HG02588 (cell line): ENCODE results near the gene ABHD13.
"Not testable (repeated sequence)": the region's sequence is repeated elsewhere in the genome, so short reads cannot be mapped to it uniquely, and the experiment has no call there.

ENCODE experiments used
- ATAC-seq: cut with Tn5 transposase; IDR thresholded peaks from one replicate; pipeline ENCODE4 v1.9.1; 2021; ENCODE audit warnings: mild to moderate bottlenecking, moderate library complexity; ENCODE audit not compliant: unreplicated experiment

ABHD13 gene

DNA sequence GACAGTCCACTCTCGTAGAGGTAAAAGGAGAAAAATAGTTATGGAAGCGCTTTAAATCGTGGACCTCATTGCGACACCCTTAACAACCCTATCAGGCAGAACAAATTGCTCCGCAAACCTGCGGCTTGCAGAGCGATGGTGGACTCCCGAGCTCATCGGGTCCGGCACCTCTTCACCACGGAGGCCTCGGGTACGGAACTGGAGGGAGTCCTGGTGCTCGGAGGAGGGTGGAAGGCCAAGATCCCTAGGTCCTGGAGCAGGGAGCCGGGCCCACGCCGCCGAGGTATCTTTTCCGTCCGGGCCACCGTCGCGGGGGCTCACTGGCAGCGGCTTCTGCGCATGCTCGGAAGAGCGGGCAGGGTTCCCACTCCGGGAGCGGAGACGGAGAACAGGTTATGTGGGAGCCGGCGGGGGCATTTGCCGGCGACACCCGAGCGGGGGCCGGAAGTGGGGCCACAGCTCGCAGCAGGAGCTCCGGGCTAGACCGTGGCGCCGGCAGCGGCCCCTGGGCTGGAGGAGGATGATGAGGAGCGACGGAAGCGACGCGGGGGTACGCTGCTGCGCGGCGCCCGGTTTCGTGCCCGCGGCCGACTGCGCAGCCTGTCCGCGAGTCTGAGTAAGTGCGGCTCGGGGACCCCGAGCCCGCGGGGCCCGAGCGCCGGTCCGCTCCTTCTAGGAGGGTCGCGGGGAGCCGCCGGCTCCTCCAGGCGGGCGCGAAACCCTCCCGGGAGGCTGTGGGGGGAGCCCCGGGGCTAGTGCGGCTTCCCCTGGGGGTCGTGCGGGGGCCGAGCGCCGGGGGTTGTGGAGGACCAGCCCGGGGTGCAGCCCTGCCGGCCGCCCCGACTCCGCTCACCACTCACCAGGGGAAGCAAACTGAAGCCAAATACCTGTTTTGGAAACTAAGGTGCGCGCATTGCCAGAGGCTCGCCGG lies at the start of gene ABHD13:
TSS of gene ABHD13 (plus strand) at position 349 of the 931 bp plus-strand sequence. CDS start 10,827 bp downstream, outside the sequence.
- ATAC-seq: peak; percentile 76

DNA sequence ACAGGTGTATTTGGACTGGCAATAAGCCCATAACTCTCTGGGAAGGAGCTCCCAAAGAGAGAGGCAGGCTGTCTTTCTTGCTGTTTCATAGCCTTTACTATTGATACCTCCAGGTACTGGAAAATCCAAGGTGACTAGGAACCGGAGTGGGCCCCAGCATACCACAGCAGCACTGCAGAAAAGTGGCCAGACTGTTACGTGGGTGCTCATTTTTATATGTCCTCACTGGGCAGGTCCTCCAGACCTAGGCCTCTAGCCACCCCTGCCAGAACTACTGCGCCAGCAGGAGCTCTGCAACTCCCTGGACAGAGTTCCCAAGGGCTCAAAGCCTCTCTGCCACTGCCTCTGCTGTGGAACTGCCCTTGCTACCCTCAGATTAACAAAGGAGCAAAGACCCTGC lies 49.3 kb upstream of the ABHD13 start:
- ATAC-seq: no peak

DNA sequence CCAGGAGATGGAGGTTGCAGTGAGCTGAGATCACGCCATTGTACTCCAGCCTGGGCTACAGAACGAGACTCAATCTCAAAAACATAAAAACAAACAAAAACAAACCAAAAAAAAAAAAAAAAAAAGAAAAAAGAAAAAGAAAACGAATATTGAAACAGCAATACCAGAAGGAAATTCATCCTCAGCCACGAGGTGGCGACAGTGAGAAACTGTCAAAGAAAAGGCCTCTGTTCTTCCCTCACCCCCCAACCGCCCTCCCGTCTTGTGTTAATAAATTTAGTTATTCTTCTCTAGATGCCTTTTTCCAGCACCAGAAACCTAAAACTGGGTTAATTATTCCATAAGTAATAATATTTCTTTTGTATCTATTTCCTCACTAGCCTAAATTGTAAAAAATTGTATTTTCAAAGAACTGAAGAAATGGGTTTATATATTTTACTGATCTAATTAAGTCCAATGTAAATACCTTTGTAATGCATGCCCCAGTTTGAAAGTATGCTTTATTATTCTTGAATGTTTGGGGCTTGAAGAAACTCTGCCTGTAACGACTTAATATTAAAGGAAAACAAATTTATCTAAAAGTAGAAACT lies 41.4 kb upstream of the ABHD13 start:
- peak; percentile 53 for ATAC-seq

DNA sequence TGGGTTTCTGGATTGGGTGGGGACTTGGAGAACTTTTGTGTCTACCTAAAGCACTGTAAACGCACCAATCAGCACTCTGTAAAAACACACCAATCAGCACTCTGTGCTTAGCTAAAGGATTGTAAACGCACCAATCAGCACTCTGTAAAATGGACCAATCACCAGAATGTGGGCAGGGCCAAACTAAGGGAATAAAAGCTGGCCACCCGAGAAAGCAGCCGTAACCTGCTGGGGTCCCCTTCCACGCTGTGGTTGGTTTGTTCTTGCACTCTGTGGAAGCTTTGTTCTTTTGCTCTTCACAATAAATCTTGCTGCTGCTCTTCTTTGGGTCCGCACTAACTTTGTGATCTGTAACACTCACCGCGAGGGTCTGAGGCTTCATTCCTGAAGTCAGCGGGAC lies 40.1 kb upstream of the ABHD13 start:
- no peak for ATAC-seq

DNA sequence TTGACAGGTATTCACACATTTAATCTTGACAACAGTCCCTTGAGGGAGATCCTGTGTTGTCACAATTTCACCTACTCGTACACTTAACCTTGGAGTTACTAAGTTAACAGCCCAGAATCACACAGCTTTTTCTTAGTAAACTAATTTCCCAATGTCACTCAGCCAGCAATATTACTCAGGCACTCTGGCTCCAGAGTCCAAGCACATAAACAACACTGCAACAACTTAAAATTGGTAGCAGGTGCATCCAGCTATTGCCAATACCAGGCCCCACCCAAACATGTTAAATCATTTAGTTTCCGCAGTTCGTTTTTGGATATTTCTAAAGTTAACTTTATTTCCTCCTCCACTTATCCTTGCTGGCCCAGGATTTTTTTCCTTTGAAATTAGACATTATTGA lies 35.5 kb upstream of the ABHD13 start:
- ATAC-seq: no peak

DNA sequence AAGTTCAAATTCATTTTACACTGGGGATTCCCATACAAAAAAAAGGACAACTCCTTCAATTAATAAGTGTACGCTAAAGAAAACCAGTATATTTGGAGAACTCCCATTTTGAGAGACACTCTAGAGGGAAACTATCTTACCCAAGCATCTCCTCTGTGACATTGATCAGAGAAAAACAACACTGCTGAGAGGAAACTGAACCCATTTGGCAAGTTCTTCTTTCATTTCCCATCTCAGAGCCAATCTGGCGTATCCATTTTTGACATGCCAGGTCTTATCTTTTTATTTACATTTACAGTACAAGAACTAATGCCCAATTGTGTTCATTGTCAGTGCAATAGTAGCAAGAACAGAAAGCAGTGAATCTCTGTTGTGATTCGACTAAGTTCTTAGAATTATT lies 33.0 kb upstream of the ABHD13 start:
- ATAC-seq: no peak

DNA sequence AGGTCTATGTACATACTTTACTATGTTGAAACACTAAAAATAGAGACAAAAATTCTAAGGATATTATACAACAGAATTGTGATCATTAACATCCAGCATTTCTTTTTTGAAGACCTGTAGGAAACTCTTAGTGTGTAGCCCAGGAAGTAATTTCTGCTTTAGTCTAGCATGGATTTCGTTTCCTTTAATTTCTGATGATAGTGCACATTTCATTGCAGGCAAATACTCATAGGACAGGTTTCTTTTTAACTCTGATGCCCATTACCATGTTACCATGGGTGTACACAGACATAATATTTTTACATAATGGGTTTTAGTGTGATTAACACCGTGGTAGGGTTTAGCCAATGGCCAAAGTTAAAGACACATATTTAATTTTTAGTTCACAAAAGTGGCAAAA lies 29.9 kb upstream of the ABHD13 start:
- no peak for ATAC-seq

DNA sequence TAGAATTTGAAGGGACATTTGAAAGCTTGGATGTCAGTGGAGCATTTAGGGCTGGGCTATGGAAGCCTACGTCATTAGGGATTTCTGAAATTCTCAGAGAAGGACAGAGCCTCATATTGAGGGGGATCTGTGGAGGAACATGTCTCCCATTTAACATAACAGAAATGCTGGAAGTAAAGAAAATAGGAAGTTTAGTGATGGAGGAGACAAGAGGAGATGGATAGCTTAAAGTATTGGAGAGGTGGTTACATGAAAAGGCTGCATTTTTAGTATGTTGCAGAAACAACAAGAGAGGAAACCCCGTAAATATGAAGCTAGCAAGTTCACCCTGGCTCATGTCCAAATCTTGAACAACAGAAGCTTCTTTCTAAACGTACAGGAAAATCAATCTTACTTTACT lies 27.3 kb upstream of the ABHD13 start:
- no peak for ATAC-seq

DNA sequence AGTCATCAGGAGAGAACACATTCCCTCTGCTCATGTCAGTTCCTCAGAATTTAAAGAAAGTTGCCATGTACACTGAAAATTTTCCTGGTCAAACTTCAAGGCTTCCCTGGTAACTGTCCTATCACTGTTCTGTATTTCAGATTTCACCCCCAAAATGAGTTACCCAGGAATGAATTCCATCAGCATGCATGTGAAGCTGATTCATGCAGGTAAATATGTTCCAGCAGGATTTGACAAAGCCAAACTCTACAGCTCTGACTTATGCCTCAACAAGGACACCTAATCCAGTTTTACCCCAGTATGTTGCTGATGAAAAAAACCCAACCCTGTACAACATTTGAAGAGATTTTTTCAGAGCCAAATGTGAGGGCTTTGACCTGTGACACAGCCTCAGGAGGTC lies 24.4 kb upstream of the ABHD13 start:
- ATAC-seq: no peak

DNA sequence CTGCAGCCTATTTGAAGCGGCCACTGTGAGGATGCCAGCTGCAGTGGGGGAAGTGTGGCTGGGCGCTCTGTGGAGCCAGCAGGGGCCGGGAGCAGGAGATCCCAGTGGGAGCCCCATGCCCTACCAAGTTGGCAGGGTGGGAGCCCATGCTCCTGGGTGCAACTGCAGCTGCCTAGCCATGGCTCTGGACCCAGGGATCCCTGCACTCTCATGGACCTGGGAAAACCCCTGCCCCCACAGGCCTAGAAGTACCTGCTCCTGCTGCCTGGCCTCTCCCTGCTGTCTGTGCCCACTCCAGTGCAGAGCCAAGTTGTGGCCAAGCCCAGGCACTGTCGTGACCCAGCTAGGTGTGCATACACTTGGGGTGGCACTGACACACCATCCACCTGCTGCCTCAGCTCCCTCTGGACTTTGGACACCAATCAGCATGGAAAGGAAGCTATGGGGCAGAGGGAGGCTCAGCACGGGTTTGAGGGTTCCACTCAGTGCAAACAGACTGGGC lies 23.7 kb upstream of the ABHD13 start:
- no peak for ATAC-seq

DNA sequence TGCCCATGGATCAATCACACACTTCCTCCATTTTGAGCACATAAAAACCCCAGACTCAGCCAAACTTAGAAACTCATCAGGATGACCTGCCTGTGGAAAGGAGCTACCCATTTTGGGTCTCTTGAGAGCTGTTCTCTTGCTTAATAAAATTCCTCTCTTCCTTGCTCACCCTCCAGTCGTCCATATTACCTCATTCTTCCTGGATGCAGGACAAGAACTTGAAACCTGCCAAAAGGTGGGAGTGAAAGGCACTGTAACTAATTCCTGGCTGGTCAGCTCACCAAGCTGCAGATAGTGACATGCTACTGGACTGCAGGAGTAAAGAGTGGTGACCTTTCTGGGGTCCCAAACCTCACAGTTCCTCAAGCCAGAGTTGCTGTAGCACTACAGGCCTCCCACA lies 23.0 kb upstream of the ABHD13 start:
- ATAC-seq: no peak

DNA sequence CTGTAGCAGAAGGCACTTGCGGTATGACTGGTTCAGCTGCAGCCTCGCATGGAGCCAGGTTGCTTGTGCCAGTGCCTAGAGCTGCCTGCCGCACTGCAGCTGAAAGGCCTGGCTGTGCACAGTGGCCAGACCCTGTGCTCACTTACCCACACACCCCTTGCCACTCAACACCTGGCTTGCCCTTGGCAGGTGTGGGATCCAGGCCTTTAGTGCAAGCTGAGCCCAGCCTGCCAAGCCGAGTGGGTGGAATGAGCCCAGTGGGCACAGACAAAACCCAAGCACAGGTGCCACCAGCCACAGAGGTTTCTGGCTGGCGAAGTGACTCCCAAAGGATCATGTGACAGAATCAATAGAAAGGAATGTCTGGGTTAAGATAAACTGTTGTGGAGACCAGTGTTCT lies 22.3 kb upstream of the ABHD13 start:
- ATAC-seq: no peak

DNA sequence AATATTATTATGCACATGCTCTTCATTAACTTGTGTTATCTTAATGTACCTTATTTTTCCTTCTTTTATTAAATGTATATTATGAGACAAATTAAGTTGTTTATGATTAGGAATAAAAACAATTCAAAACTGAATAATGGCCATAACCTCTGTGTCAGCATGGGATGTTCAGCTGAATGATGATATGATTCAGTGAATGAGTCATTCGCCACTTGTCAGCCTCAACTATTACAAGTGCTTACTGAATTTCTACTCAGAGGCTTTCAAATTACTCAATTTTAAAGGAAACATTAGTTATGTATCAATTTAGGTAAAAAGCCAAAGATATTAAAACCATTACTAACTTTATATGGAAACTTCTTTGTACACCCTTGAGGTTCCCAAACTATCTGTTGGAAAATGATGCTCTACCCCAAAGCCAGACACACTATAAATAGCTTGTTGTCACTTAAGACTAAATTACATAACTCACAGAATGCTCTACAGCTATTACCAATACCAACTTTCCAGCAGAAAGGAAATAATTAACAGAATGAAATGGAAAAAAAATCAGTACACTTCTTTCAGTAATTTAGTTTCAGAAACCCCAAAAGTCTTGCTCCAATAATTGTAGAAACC lies 17.3 kb upstream of the ABHD13 start:
- no peak for ATAC-seq

DNA sequence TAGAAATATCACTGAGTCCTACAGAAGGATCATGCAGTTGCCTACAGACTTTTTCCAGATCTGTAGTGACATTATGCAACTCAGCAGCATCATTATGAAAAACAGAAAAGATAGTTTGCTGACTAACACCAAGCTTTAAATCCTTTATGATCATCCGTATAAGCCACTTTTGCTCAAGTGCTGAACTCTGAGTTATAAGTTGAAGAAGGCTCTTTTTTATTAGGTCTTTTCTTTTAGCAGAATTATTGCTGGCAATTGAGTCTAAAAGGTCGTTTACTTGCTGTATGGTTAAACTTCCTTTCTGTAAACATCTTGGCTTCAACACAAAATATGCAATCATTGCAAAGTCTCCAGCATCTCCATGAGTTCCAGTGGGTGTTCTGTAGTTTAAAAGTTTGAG lies 7.6 kb upstream of the ABHD13 start:
- no peak for ATAC-seq

DNA sequence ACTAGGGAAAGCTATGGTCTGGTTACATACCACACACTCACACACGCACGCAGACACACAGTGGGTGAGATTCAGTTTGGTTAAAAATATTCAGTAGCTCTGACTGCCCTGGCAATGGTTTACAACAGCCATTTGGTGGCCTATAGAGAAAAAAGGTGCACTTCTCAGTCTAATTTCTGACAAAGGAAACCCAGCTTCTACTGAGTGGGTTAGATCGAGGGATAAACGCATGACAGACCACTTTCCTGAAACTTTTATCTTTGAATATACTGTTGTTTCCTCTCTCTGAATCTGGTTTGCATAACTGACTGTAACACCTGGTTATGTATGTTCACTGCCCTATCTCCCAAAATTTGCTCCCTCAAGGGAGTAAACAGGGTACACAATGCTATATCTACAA lies 5.3 kb upstream of the ABHD13 start:
- ATAC-seq: peak; percentile 39

DNA sequence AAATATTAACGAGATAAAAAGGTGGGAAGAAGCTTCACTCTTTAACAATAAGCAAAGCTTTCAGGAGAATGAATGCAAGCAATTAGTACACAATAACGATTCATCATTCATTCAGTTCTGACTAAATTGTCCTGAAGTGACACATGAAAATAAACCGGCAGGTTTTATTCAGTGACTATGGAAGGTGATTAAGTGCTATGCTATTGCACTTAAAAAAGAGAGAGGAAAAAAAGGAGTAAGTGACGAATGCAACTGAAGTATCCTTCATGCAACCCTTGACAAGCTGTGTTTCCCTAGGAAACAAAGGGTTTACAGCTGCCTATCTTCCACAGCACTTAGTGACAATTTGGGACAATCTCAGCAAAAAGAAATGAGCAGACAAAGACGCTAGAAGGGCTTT lies 4.2 kb upstream of the ABHD13 start:
- ATAC-seq: no peak

DNA sequence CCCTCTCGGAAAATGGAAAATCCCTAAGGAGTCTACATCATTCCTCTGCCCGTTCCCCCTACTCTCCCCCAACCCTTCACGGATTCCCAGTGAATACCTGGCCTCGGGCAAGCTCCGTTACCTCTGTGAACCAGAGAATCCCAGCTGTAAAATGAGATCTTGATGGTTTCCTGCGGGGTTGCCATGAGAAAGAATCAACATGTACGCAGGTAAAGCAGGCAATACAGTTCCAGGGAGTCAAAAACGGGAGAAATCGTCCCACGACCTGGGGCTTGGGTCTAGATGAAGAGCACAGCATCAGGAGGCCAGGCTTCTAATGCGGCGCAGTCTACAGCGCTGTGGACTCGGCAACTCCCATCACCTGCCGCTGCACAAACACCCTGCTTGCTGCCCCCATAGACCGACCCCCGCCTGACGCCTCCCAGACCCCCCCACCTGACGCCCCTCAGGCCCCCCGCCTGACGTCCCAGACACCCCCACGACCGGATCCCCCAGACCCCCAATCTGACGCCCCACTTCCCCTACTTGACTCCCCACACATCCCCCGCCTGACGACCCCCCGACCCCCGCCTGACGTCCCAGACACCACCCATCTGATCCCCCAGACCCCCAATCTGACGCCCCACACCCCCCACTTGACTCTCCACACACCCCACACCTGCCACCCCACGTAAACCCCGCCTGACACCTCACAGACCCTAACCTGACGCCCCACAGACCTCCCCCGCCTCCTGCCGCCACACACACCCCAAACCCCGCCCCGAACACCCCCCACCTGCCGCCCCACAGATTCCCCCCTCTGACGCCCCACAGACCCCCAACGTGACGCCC lies 3.5 kb upstream of the ABHD13 start:
- ATAC-seq: no peak

DNA sequence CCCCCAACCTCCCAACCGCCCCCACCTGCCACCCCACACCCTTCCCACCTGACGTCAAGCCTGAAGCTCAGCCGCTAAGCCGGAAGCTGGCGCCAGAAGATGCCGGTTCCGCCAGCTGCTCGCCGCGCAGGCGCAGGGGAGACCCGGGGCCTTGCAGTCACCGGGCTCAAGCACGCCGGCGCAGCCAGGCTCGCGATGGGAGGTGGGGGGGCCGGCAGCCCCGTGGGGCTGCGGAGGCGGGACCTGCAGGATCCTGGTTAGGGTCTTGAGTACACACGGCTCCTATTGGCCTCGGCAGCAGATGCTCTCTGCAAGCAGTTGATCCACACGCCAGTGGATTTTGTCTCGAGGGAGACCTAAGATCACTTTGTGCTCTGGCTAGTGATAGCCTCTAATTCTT lies 2.8 kb upstream of the ABHD13 start, which contains the start of gene LIG4:
TSS of gene LIG4 (minus strand) at position 101 of the 400 bp plus-strand sequence. CDS start 4,268 bp downstream, outside the sequence.
- ATAC-seq: peak; percentile 69

DNA sequence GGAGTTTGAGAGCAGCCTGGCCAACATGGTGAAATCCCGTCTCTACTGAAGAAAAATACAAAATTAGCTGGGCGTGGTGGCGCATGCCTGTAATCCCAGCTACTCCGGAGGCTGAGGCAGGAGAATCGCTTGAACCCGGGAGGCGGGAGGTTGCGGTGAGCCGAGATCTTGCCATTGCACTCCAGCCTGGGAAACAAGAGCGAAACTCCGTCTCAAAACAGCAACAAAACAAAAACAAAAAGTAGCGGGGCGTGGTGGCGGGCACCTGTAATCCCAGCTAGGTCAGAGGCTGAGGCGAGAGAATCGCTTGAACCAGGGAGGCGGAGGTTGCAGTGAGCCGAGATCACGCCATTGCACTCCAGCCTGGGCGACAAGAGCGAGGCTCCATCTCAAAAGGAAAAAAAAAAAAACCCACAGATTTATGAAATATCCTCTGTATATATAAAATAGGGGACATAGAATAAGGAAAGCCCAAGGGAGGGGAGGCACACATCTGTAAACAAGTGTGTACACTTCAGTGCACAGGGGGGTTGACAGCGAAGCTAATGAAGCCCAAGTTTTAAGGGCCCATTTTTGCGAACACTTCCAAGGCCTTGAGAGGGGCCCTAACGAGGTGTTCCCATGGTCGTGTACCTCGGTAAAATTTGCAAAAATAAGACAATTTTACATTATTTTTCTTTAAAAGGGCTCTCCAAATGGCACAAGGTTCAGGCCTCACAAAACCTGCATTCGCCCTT lies 717 bp upstream of the ABHD13 start:
- ATAC-seq: not testable (repeated sequence)

DNA sequence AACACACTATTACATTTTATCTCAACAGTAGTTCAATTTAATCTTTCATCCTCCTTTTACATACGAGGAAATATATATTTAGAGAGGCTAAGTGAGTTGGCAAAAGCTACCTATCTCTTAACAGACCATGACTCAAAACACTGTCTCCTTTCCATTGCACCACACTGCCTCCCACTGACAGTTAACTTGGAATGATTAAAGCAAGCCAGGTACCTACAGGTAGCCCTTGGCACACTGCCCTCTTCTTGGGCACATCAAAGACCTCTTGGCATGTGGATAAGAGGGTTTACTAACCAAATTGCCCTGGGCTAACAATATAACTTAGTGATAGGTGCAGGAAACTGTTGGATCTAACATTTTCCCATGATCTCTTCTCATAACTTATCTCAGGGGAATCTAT lies 1.8 kb downstream of the ABHD13 start:
- ATAC-seq: no peak
